GM12874 (cell line): ENCODE measurements around the gene NRBP1.

ENCODE experiments used
- TF ChIP-seq, protein P1 (sequence below): IDR thresholded peaks from 2 replicates; pipeline ENCODE4 v1.5.1; 2011; ENCODE audit warnings: low read depth, mild to moderate bottlenecking, control low read depth, low read length, moderate library complexity; ENCODE audit not compliant: insufficient read depth

NRBP1 gene

DNA sequence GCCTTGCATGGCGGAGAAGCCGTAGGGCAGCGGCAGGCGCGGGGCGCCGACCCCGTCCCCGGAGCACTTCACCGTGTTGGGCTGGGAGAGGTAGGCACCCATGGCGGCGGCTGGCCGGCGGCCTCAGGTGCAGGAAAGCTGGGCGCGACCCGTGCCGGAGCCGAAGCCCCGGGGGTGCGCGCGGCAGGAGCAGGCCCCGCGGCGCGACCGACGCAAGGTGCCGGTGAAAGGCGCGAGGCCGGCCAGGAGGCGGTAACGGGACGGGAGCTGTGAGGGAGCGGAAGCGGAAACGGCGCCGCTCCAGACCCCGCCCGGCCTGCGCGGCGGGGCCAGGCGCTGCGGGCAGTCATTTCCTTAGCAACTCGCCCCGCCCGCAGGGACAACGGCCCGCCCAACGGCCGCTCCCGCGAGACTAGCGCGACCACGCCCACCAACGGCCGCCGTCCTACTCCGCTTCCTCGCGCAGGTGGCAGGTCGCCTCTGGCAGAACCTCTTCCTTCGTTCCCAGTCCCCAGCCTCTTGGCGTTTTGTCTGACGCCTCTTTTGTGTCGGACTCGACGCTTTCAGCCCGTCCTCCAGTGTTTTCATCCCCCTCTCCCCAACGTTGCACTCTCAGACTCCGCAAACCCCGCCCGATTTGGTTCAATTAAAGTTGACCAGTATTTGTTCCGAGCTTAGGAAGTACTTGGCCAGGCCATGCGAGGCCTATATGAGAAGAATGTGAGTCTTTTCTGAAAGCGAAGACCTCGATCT is 18.9 kb upstream of the NRBP1 start, which contains the start of gene PPM1G:
Gene PPM1G (minus strand): TSS at position 271 of the 753 bp plus-strand sequence. CDS start 169 bp downstream, at position 102.
- TF ChIP-seq, protein P1, sequence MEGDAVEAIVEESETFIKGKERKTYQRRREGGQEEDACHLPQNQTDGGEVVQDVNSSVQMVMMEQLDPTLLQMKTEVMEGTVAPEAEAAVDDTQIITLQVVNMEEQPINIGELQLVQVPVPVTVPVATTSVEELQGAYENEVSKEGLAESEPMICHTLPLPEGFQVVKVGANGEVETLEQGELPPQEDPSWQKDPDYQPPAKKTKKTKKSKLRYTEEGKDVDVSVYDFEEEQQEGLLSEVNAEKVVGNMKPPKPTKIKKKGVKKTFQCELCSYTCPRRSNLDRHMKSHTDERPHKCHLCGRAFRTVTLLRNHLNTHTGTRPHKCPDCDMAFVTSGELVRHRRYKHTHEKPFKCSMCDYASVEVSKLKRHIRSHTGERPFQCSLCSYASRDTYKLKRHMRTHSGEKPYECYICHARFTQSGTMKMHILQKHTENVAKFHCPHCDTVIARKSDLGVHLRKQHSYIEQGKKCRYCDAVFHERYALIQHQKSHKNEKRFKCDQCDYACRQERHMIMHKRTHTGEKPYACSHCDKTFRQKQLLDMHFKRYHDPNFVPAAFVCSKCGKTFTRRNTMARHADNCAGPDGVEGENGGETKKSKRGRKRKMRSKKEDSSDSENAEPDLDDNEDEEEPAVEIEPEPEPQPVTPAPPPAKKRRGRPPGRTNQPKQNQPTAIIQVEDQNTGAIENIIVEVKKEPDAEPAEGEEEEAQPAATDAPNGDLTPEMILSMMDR: no peak

DNA sequence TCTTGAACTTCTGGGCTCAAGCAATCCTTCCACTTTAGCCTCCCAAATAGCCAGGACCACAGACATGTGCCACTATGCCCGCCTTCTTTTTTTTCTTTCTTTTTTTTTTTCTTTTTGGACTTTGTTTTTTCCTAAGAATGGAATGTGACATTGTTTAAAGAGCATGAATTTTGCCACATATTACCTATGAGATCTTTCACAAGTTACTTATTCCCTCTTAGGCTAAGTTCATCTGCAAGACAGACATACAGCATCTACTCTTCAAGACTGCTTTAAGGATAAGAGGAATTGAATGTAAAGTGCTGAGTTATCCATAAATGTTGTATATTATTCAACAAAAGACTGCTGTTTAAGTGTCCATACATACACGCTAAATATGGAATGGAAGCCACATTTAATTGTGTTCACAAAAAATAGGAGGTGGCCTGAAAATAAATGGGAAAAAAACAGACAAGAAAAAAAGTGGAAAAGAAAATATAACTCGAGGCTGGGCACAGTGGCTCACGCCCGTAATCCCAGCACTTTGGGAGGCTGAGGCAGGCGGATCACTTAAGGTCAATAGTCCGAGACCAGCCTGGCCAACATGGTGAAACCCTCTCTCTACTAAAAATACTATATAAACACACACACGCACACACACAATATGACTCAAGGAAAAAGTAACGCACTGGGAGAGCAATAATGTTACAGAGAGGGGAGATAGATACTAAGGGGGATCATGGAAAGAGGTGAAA is 15.8 kb upstream of the NRBP1 start:
- TF ChIP-seq, protein P1: no peak

DNA sequence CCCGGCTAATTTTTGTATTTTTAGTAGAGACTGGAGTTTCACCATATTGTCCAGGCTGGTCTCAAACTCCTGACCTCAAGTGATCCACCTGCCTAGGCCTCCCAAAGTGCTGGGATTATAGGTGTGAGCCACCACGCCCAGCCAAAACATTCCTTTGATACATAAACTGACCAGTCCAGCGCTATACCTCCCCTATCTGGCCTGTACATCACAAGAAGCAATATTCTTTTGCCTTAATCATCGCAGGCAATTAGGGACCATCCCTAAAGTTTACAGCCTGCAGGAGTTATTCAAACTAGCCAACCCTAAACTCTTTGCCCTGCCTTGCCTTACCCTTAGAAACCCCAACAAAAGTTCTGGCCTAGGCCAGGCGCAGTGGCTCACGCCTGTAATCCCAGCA is 12.3 kb upstream of the NRBP1 start:
- TF ChIP-seq, protein P1: no peak

DNA sequence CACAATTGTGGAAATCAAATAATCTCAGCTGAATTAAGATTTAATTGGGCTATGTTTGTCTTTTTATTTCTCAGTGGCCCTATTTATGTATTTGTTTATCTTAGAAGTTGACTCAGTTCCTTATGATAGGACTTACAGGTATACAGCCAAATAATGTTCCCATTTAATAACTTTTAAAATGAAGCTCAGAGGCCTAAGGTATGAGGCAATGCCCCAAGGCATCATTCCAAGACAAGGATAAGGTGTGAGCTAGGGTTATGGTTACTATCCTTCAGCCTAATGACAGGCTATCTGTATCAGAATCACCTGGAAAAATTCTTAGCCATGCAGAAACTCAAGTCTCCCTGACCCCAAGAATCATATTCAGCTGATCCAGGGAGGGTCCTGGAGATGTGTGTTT is 7.4 kb upstream of the NRBP1 start:
- TF ChIP-seq, protein P1: no peak

DNA sequence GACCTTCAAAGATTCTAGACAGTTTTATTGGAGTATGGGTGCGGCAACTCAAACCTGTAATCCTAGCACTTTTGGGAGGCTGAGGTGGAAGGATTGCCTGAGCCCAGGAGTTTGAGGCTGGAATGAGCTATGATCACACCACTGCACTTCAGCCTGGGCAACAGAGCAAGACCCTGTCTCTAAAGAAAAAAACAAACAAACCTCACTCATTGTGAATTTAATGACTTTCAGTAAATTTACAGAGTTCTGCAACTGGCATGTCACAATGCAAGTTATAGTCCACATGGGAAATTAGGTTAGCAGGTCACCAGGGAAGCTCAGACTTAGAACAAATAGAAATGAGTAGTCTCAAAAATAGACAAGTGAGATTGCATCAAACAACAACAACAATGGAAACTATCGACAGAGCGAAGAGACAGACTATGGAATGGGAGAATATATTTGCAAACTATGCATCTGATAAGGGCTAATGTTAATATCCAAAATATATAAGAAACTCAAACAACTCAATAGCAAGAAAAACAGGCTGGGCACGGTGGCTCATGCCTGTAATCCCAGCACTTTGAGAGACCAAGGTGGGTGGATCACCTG is 6.7 kb upstream of the NRBP1 start:
- TF ChIP-seq, protein P1: no peak

DNA sequence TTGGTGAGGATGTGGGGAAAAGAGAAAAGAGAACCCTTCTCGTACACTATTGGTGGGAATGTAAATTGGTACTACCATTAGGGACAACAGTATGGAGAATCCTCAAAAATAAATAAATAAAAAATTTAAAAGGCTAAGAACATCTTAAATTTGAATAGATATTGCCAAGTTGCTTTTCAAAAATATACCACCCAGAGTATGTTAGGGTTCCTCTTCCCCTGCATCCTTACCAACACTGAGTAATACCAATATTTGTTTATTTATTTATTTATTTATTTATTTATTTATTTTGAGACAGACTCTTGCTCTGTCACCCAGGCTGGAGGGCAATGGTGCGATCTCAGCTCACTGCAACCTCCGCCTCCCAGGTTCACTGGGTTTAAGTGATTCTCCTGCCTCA is 5.5 kb upstream of the NRBP1 start:
- TF ChIP-seq, protein P1: no peak

DNA sequence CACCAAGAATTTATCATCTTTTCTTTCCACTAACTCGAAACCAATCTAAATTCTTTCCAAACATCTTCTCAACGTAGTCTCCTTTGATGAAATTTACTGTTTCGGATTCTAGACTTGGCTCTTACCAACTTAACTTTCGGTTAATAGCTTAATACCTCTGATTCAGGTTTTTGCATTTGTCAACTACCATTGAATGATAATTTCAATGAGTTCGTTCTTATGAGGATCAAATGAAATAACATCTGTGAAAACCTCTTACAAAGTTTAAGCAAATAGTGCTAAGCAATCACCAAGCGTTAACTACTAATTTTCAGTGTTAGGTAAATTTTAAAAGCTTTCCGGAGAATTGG is 593 bp upstream of the NRBP1 start:
- TF ChIP-seq, protein P1: no peak
